Fibroblast of lung (primary cell): Measurements from ENCODE around the gene DTX2.

Experiments
- EZH2 ChIP-seq: IDR thresholded peaks from 2 replicates; pipeline ENCODE4 v1.5.1; 2012; ENCODE audit warnings: low read length, control low read depth, mild to moderate bottlenecking; ENCODE audit errors: missing control alignments
- TF ChIP-seq, protein P1 (sequence below), 2 donors: IDR thresholded peaks in 1 of 2; conservative IDR thresholded peaks in 1 of 2; 1 replicate in 1 of 2; 2 replicates in 1 of 2; pipeline ENCODE4 v1.5.1; 2011 to 2012; ENCODE audit warnings: low read length in 2 of 2, control low read depth in 1 of 2, inconsistent platforms in 1 of 2, low read depth in 1 of 2, mild to moderate bottlenecking in 1 of 2

DNA sequence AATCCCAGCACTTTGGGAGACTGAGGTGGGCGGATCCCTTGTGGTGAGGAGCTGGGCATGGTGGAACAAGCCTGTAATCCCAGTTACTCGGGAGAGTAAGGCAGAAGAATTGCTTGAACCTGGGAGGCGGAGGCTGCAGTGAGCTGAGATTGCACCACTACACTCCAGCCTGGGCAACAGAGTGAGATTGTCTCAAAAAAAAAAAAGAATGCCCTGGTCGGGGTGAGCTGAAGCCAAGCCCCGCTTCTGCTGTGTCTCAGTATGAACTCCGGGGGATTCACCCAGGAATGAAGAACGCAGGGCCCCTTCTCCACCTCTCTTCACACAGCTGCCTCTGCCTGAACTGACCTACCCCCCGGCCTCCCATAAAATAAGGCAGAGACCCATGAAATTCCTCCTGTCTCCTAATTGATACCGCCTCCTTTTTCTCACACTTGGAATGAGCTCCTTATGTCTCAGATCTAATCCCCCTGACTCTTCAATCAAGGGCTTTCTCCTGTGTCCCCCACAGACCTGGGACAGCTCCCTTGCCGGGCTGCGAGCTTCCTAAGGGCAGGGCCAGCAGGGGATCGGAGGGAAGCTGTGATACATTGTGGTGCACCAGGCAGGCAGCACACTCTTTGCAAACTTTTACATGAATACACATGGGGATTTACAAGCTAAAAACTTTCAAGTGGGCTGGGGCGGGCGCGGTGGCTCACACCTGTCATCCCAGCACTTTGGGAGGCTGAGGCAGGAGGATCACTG lies 37.7 kb upstream of the DTX2 start:
- TF ChIP-seq, protein P1, sequence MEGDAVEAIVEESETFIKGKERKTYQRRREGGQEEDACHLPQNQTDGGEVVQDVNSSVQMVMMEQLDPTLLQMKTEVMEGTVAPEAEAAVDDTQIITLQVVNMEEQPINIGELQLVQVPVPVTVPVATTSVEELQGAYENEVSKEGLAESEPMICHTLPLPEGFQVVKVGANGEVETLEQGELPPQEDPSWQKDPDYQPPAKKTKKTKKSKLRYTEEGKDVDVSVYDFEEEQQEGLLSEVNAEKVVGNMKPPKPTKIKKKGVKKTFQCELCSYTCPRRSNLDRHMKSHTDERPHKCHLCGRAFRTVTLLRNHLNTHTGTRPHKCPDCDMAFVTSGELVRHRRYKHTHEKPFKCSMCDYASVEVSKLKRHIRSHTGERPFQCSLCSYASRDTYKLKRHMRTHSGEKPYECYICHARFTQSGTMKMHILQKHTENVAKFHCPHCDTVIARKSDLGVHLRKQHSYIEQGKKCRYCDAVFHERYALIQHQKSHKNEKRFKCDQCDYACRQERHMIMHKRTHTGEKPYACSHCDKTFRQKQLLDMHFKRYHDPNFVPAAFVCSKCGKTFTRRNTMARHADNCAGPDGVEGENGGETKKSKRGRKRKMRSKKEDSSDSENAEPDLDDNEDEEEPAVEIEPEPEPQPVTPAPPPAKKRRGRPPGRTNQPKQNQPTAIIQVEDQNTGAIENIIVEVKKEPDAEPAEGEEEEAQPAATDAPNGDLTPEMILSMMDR (conservative IDR thresholded peaks at IDR 0.05 in 1 of 2, IDR thresholded peaks at IDR 0.05 in 1 of 2; ENCODE audit: low read depth in 1 of 2, low read length in 2 of 2): no peak
- no peak for TF ChIP-seq EZH2
